ENCODE results near the gene TMCO4. TPM values are rescaled to one million over a fixed set of nuclear protein-coding genes. Genes with fewer than 3 reads are reported as not detected.
A peak's percentile ranks its signal among the peaks of the same experiment; 100 is the strongest.

The TMCO4 gene
- total and polyA plus RNA-seq, 12 donors = 6.1 to 12.2 (median 8.0) TPM

DNA sequence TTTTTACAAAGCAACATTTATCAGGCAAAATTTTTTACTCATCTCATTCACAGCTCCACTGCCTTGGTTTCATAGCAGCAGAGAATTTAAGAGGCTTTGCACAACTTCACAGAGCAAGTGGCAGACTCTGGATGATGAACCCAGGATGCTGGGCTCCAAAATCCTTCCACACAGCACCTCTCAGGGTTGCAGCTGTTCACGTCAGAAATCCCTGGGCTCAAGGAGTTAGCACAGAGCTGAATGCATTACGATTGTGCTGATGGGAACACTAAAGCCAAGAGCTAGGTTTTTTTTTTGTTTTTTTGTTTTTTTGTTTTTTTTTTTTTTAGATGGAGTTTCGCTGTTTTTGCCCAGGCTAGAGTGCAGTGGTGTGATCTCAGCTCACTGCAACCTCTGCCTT is 137.4 kb downstream of the TMCO4 start:
- Histone ChIP-seq H3K4me3 (no peak overlapping the region), H3K9me3 (no peaks in the 10 kb centered on the region), H3K36me3 (peaks cover 0 to 17% (median 0%) of the 10 kb centered on the region in 9 donors), H3K27ac (no peak overlapping the region), H3K27me3 (peaks cover 21 to 53% (median 45%) of the 10 kb centered on the region in 7 donors), H3K4me1 (peaks cover 3 to 24% (median 6%) of the 10 kb centered on the region in 9 donors)
- TF ChIP-seq, protein P1, sequence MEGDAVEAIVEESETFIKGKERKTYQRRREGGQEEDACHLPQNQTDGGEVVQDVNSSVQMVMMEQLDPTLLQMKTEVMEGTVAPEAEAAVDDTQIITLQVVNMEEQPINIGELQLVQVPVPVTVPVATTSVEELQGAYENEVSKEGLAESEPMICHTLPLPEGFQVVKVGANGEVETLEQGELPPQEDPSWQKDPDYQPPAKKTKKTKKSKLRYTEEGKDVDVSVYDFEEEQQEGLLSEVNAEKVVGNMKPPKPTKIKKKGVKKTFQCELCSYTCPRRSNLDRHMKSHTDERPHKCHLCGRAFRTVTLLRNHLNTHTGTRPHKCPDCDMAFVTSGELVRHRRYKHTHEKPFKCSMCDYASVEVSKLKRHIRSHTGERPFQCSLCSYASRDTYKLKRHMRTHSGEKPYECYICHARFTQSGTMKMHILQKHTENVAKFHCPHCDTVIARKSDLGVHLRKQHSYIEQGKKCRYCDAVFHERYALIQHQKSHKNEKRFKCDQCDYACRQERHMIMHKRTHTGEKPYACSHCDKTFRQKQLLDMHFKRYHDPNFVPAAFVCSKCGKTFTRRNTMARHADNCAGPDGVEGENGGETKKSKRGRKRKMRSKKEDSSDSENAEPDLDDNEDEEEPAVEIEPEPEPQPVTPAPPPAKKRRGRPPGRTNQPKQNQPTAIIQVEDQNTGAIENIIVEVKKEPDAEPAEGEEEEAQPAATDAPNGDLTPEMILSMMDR (IDR thresholded peaks at IDR 0.05) = no peak
- DNase-seq (no peak), ATAC-seq (no peak)
- intact Hi-C loops (cut with DNase I) = loop anchor here in 5 of 10 donors (1.0 to 5.0 kb wide), 3 partner anchors 40 to 42 kb away; no protein-coding TSS in a partner anchor
- 66 to 67% methylated on average over 3 of the region's 3 CpGs for WGBS, 2 donors

DNA sequence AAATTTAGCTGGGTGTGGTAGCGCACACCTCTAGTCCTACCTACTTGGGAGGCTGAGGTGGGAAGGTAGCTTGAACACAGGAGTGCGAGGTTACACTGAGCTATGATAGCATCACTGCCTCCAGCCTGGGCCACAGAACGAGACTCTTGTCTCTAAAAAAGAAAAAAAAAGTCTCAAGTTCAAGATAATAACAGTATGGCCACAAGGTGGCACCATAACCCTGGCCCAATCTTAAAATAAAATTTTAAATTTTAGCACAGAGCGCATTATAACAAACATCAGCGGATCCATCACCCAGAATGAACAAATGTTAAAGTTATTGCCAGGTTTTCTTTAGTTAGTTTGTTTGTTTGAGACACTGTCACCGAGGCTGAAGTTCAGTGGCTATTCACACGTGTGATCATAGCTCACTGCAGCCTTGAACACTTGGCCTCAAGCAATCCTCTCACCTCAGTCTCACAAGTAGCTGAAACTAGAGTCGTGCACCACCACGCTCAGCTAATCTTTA is 137.9 kb downstream of the TMCO4 start:
- H3K27me3 ChIP-seq = peaks cover 21 to 49% (median 40%) of the 10 kb centered on the region in 7 donors
- H3K27ac ChIP-seq = no peak overlapping the region
- no peak for ATAC-seq

DNA sequence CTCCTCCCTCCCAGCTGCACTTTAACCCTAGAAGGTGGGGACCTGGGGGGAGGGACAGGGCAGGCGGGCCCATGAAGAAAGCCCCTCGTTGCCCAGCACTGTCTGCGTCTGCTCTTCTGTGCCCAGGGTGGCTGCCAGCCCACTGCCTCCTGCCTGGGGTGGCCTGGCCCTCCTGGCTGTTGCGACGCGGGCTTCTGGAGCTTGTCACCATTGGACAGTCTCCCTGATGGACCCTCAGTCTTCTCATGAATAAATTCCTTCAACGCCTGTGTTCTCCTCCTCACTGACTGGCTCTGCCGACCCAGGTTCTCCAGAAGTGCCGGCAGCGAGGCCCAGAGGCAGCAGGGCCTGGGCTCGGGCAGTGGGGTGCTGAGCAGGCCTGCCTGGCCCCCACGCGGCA is 141.5 kb downstream of the TMCO4 start:
- peaks cover 6 to 39% (median 20%) of the 10 kb centered on the region in 9 donors for H3K4me1 ChIP-seq

More for the DNA sequence above, 137.9 kb downstream of the TMCO4 start:
- TF ChIP-seq, protein P1 (IDR thresholded peaks at IDR 0.05) = peak; percentile 54 to 84 (median 78)
- no peak overlapping the region for H3K4me3 ChIP-seq
- H3K9me3 ChIP-seq = no peaks in the 10 kb centered on the region
- no peak for DNase-seq
- H3K36me3 ChIP-seq = peaks cover 0 to 23% (median 0%) of the 10 kb centered on the region in 9 donors
- peaks cover 3 to 24% (median 6%) of the 10 kb centered on the region in 9 donors for H3K4me1 ChIP-seq
- intact Hi-C loops (cut with DNase I) = loop anchor here in 7 of 10 donors (1.0 to 5.0 kb wide), 3 partner anchors 41 to 43 kb away; no protein-coding TSS in a partner anchor
- WGBS, 2 donors = 13% methylated on average over 9 of the region's 9 CpGs

DNA sequence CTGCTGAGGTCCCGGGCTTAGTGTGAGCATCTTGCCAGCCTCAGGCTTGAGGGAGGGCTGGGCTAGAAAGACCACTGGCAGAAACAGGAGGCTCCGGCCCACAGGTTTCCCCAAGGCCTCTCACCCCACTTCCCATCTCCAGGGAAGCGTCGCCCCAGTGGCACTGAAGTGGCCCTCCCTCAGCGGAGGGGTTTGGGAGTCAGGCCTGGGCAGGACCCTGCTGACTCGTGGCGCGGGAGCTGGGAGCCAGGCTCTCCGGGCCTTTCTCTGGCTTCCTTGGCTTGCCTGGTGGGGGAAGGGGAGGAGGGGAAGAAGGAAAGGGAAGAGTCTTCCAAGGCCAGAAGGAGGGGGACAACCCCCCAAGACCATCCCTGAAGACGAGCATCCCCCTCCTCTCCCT is 142.2 kb downstream of the TMCO4 start:
- H3K36me3 ChIP-seq = peaks cover 0 to 53% (median 0%) of the 10 kb centered on the region in 9 donors
- H3K9me3 ChIP-seq = no peaks in the 10 kb centered on the region
- peaks cover 6 to 46% (median 23%) of the 10 kb centered on the region in 9 donors for H3K4me1 ChIP-seq
- DNase-seq = no peak
- H3K27me3 ChIP-seq = peaks cover 0 to 8% (median 0%) of the 10 kb centered on the region in 7 donors
- H3K27ac ChIP-seq = no peak overlapping the region
- 92 to 94% methylated on average over 10 of the region's 10 CpGs for WGBS, 2 donors
- intact Hi-C loops (cut with DNase I) = loop anchor here in 8 of 10 donors (5.0 to 10.0 kb wide), 6 partner anchors 173 to 403 kb away; partner anchors contain the start of genes EMC1 (in 5 of the 8), MRTO4 (in 5 of the 8) and CAPZB (in 1 of the 8)
- TF ChIP-seq, protein P1 (IDR thresholded peaks at IDR 0.05) = no peak
- ATAC-seq = no peak
- no peak overlapping the region for H3K4me3 ChIP-seq

More for the DNA sequence above, 141.5 kb downstream of the TMCO4 start:
- no peak for ATAC-seq
- Histone ChIP-seq H3K36me3 (peaks cover 0 to 53% (median 0%) of the 10 kb centered on the region in 9 donors), H3K9me3 (no peaks in the 10 kb centered on the region), H3K4me3 (no peak overlapping the region), H3K27ac (no peak overlapping the region), H3K27me3 (peaks cover 0 to 14% (median 5%) of the 10 kb centered on the region in 7 donors)
- TF ChIP-seq, protein P1 (IDR thresholded peaks at IDR 0.05) = no peak
- WGBS, 2 donors = 89 to 91% methylated on average over 13 of the region's 13 CpGs
- DNase-seq = no peak
- intact Hi-C loops (cut with DNase I) = loop anchor here in 8 of 10 donors (5.0 to 10.0 kb wide), 6 partner anchors 173 to 403 kb away; partner anchors contain the start of genes EMC1 (in 5 of the 8), MRTO4 (in 5 of the 8) and CAPZB (in 1 of the 8)
